Loucy (cell line): ENCODE data around the gene DEXI.

ENCODE experiments used
- H2AFZ ChIP-seq: fragments of 200-600 bp; sonication (generic); 2 replicates; pipeline ENCODE4 v1.6.0; 2016; ENCODE audit warnings: antibody characterized with exemption, mild to moderate bottlenecking, low read length, moderate library complexity
- H3F3A ChIP-seq: fragments of 200-600 bp; 2 replicates; pipeline ENCODE4 v1.6.0; 2016; ENCODE audit warnings: antibody characterized with exemption, low read depth, mild to moderate bottlenecking
- H3K27me3 ChIP-seq: fragments of 200-600 bp; sonication (generic); 2 replicates; pipeline ENCODE4 v1.6.1; 2014; ENCODE audit warnings: low read length, mild to moderate bottlenecking; ENCODE audit not compliant: insufficient read depth, poor library complexity, severe bottlenecking
- H3K36me3 ChIP-seq: fragments of 200-600 bp; sonication (generic); 2 replicates; pipeline ENCODE4 v1.6.1; 2016; ENCODE audit warnings: low read length; ENCODE audit not compliant: insufficient read depth
- H3K4me1 ChIP-seq: fragments of 200-600 bp; sonication (generic); 2 replicates; pipeline ENCODE4 v1.5.1; 2014; ENCODE audit warnings: low read length, mild to moderate bottlenecking; ENCODE audit not compliant: insufficient read depth, poor library complexity, severe bottlenecking
- H3K4me2 ChIP-seq: fragments of 200-600 bp; sonication (generic); 2 replicates; pipeline ENCODE4 v1.6.0; 2014; ENCODE audit warnings: antibody characterized with exemption, low read length, low read depth, mild to moderate bottlenecking; ENCODE audit not compliant: poor library complexity, severe bottlenecking
- H3K4me3 ChIP-seq: fragments of 200-600 bp; sonication (generic); 2 replicates; pipeline ENCODE4 v1.5.1; 2014; ENCODE audit warnings: low read length, mild to moderate bottlenecking, mixed read lengths; ENCODE audit not compliant: poor library complexity, severe bottlenecking
- H3K79me2 ChIP-seq: fragments of 200-600 bp; sonication (generic); 2 replicates; pipeline ENCODE4 v1.6.1; 2014; ENCODE audit warnings: low read length; ENCODE audit not compliant: insufficient read depth
- H3K9ac ChIP-seq: fragments of 200-600 bp; sonication (generic); 2 replicates; pipeline ENCODE4 v1.6.0; 2014; ENCODE audit warnings: mild to moderate bottlenecking, low read depth, low read length, moderate library complexity; ENCODE audit not compliant: poor library complexity, severe bottlenecking
- H3K9me2 ChIP-seq: fragments of 200-600 bp; sonication (generic); replicated peaks from 2 replicates; pipeline ENCODE4 v1.6.1; 2016; ENCODE audit warnings: low read depth, low read length, mixed read lengths
- H3K9me3 ChIP-seq: fragments of 200-600 bp; sonication (generic); 2 replicates; pipeline ENCODE4 v1.6.1; 2014; ENCODE audit warnings: mild to moderate bottlenecking, antibody characterized with exemption, low read length, low read depth; ENCODE audit not compliant: insufficient read depth
- H4K20me1 ChIP-seq: fragments of 200-600 bp; sonication (generic); 2 replicates; pipeline ENCODE4 v1.6.0; 2014; ENCODE audit warnings: antibody characterized with exemption, low read length, mild to moderate bottlenecking; ENCODE audit not compliant: insufficient read depth, poor library complexity, severe bottlenecking
- EZH2phosphoT487 ChIP-seq: fragments of 200-600 bp; IDR thresholded peaks from 2 replicates; pipeline ENCODE4 v1.6.1; 2018; ENCODE audit warnings: antibody characterized with exemption, mild to moderate bottlenecking, moderate library complexity, borderline replicate concordance
- TF ChIP-seq, protein P1 (sequence below): fragments of 200-600 bp; sonication (generic); conservative IDR thresholded peaks from 2 replicates; pipeline ENCODE4 v1.5.1; 2014; ENCODE audit warnings: mild to moderate bottlenecking, antibody characterized with exemption, low read length

DEXI gene

DNA sequence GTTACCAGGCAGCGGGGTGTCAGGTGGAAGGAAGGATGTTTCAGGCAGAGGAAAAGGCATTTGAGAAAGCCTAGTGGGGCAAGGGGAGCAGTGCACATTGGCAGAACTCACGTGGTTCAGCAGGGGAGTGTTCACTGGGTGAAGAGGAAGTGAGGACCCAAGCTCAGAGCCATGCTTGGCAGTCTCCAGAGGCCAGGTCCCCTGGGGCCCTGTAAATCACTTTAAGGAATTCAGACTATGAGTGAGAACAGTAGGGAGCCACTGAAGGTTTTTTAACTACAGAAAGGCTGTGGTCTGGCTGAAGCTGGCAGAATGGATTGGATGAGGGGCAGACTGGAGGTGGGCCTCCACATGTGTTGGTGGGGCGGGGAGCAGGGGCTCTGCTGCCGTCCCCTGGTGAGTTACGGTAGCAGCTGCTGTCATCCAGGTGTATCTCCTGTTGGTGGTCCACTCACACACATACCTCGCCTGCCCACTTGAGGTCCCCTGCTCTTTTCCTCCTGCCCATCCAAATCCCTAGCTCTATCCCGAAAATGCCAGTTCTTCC is 7.2 kb upstream of the DEXI start:
- no peaks in the 10 kb centered on the region for H3F3A ChIP-seq
- H3K36me3 ChIP-seq, result no peaks in the 10 kb centered on the region
- no peak overlapping the region for H2AFZ ChIP-seq
- H3K79me2 ChIP-seq, result peaks cover 44% of the 10 kb centered on the region; the same call in 1 of the 2 replicates
- no peaks in the 10 kb centered on the region for H3K9me2 ChIP-seq
- H3K4me2 ChIP-seq, result peak overlapping the region; percentile 37
- peaks cover 20% of the 10 kb centered on the region for H3K4me1 ChIP-seq
- H3K27me3 ChIP-seq, result no peaks in the 10 kb centered on the region
- peak overlapping the region; percentile 41 for H3K4me3 ChIP-seq
- TF ChIP-seq, protein P1, sequence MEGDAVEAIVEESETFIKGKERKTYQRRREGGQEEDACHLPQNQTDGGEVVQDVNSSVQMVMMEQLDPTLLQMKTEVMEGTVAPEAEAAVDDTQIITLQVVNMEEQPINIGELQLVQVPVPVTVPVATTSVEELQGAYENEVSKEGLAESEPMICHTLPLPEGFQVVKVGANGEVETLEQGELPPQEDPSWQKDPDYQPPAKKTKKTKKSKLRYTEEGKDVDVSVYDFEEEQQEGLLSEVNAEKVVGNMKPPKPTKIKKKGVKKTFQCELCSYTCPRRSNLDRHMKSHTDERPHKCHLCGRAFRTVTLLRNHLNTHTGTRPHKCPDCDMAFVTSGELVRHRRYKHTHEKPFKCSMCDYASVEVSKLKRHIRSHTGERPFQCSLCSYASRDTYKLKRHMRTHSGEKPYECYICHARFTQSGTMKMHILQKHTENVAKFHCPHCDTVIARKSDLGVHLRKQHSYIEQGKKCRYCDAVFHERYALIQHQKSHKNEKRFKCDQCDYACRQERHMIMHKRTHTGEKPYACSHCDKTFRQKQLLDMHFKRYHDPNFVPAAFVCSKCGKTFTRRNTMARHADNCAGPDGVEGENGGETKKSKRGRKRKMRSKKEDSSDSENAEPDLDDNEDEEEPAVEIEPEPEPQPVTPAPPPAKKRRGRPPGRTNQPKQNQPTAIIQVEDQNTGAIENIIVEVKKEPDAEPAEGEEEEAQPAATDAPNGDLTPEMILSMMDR, result peak; percentile 30; the same call in 1 of the 2 replicates
- no peak for TF ChIP-seq EZH2phosphoT487
- peaks cover 3% of the 10 kb centered on the region for H4K20me1 ChIP-seq
- H3K9me3 ChIP-seq, result no peaks in the 10 kb centered on the region
- no peak overlapping the region for H3K9ac ChIP-seq

- Histone ChIP-seq H2AFZ (no peak overlapping the region), H3F3A (peaks cover 2% of the 10 kb centered on the region; the same call in 1 of the 2 replicates), H3K4me3 (no peak overlapping the region), H3K27me3 (no peaks in the 10 kb centered on the region), H4K20me1 (peaks cover 3% of the 10 kb centered on the region), H3K36me3 (no peaks in the 10 kb centered on the region), H3K4me1 (peaks cover 20% of the 10 kb centered on the region), H3K9ac (no peak overlapping the region), H3K79me2 (peaks cover 44% of the 10 kb centered on the region; the same call in 1 of the 2 replicates), H3K4me2 (peak overlapping the region; percentile 77), H3K9me3 (no peaks in the 10 kb centered on the region), H3K9me2 (no peaks in the 10 kb centered on the region)
- no peak for TF ChIP-seq EZH2phosphoT487
- TF ChIP-seq, protein P1, result no peak
Measured at GRCh38 chr16:10947211-10947787, 5.0 kb upstream of the DEXI start.

- Histone ChIP-seq H3K9me2 (no peaks in the 10 kb centered on the region), H3K79me2 (peaks cover 40% of the 10 kb centered on the region; the same call in 1 of the 2 replicates), H3K27me3 (no peaks in the 10 kb centered on the region), H2AFZ (no peak overlapping the region), H3K36me3 (no peaks in the 10 kb centered on the region), H3F3A (peaks cover 2% of the 10 kb centered on the region; the same call in 1 of the 2 replicates), H3K9me3 (no peaks in the 10 kb centered on the region), H3K4me2 (peak overlapping the region; percentile 77), H3K9ac (no peak overlapping the region), H3K4me1 (peaks cover 20% of the 10 kb centered on the region), H4K20me1 (peaks cover 4% of the 10 kb centered on the region), H3K4me3 (peak overlapping the region; percentile 82)
- TF ChIP-seq, protein P1, result no peak
- TF ChIP-seq EZH2phosphoT487, result no peak
Measured at GRCh38 chr16:10946308-10946707, 4.0 kb upstream of the DEXI start.
